Stimulated activated CD8-positive, alpha-beta memory T cell treated with anti-CD3 and anti-CD28 coated beads, Interleukin-12 subunit alpha, Interleukin-12 subunit beta, amount 100 ng/mL, for 4 hours (primary cell): Measurements from ENCODE around the gene MLXIP.
"Not testable (repeated sequence)": the region's sequence is repeated elsewhere in the genome, so short reads cannot be mapped to it uniquely, and the experiment has no call there.

ENCODE experiments used
- DNase-seq: peaks from one replicate; pipeline ENCODE4 v3.0.0-alpha.2; 2020; ENCODE audit warnings: low read depth

The MLXIP gene

GRCh38 chr12:122054842-122055520 is 23.6 kb upstream of the MLXIP start:
- no peak for DNase-seq

GRCh38 chr12:122056406-122056805 is 22.1 kb upstream of the MLXIP start:
- DNase-seq = not testable (repeated sequence)

GRCh38 chr12:122057007-122057735 is 21.4 kb upstream of the MLXIP start:
- DNase-seq = no peak

- no peak for DNase-seq
Measured at GRCh38 chr12:122057769-122058168, 20.8 kb upstream of the MLXIP start.

GRCh38 chr12:122058549-122059149 is 19.9 kb upstream of the MLXIP start:
- DNase-seq = no peak

- DNase-seq = no peak
Measured at GRCh38 chr12:122059203-122059960, 19.2 kb upstream of the MLXIP start.

GRCh38 chr12:122060081-122060501 is 18.5 kb upstream of the MLXIP start:
- no peak for DNase-seq

- DNase-seq = no peak
Measured at GRCh38 chr12:122061253-122061652, 17.3 kb upstream of the MLXIP start.

GRCh38 chr12:122062832-122063693 is 15.5 kb upstream of the MLXIP start:
- no peak for DNase-seq

- DNase-seq = no peak
Measured at GRCh38 chr12:122063694-122064024, 14.9 kb upstream of the MLXIP start.

- DNase-seq = no peak
Measured at GRCh38 chr12:122064025-122064777, 14.4 kb upstream of the MLXIP start.

GRCh38 chr12:122064780-122065588 is 13.6 kb upstream of the MLXIP start:
- DNase-seq = no peak

GRCh38 chr12:122067548-122067947 is 11.0 kb upstream of the MLXIP start:
- no peak for DNase-seq

- DNase-seq = no peak
Measured at GRCh38 chr12:122067966-122068365, 10.6 kb upstream of the MLXIP start.

- DNase-seq = no peak
Measured at GRCh38 chr12:122072031-122072970, 6.3 kb upstream of the MLXIP start.

GRCh38 chr12:122073815-122074214 is 4.7 kb upstream of the MLXIP start:
- no peak for DNase-seq

GRCh38 chr12:122076743-122077495 is 1.6 kb upstream of the MLXIP start:
- no peak for DNase-seq

- no peak for DNase-seq
Measured at GRCh38 chr12:122079033-122079531, 526 bp downstream of the MLXIP start.
